Vagina (tissue), 2 donors: ENCODE measurements around the gene CENPX. TPM values are rescaled to one million over a fixed set of nuclear protein-coding genes. Genes with fewer than 3 reads are reported as not detected.

Source experiments
- DNase-seq, 2 donors: peaks; one replicate each; pipeline ENCODE4 v3.0.0-alpha.2; 2017; ENCODE audit errors: extremely low spot score in 2 of 2
- H3K27ac ChIP-seq: fragments of 200-600 bp; sonication (generic); one replicate; pipeline ENCODE4 v1.5.1; 2019
- H3K27me3 ChIP-seq: fragments of 200-600 bp; sonication (generic); one replicate; pipeline ENCODE4 v1.5.1; 2019
- H3K36me3 ChIP-seq, 2 donors: fragments of 200-600 bp; sonication (generic); one replicate each; pipeline ENCODE4 v1.5.1; 2017 to 2019
- H3K4me1 ChIP-seq: fragments of 200-600 bp; sonication (generic); one replicate; pipeline ENCODE4 v1.5.1; 2019
- H3K4me3 ChIP-seq, 2 donors: fragments of 200-600 bp; sonication (generic); 1 replicate in 1 of 2; 2 replicates in 1 of 2; pipeline ENCODE4 v1.5.1; 2016 to 2019
- H3K9me3 ChIP-seq: fragments of 200-600 bp; sonication (generic); one replicate; pipeline ENCODE4 v1.5.1; 2019
- CTCF ChIP-seq, 3 experiments: fragments of 450-650 bp in 2 of 3; fragments of 200-600 bp in 1 of 3; sonication (generic) in 1 of 3; IDR thresholded peaks; one replicate each; pipeline ENCODE4 v1.5.1; 2017 to 2019; ENCODE audit warnings: antibody characterized with exemption in 3 of 3, mild to moderate bottlenecking in 2 of 3, moderate library complexity in 2 of 3
- POLR2A ChIP-seq, 2 donors: fragments of 450-650 bp; IDR thresholded peaks; one replicate each; pipeline ENCODE4 v1.6.1; 2017; ENCODE audit warnings: antibody characterized with exemption in 2 of 2, mild to moderate bottlenecking in 2 of 2, moderate library complexity in 2 of 2
- POLR2AphosphoS5 ChIP-seq, 2 donors: sonication (generic); formaldehyde crosslinking; IDR thresholded peaks; one replicate each; pipeline ENCODE4 v1.9.0; 2017; ENCODE audit warnings: antibody characterized with exemption in 2 of 2, mild to moderate bottlenecking in 2 of 2, low read depth in 1 of 2; ENCODE audit not compliant: insufficient read depth in 1 of 2
- intact Hi-C: fragments of 100-400 bp; cut with DNase I; formaldehyde crosslinking; loops from one replicate; pipeline ENCODE4 v1.15.1; 2023
- total RNA-seq: library from RNA; depleted of rRNA; stranded (reverse); fragments of >200 nt; gene quantifications from one replicate; pipeline ENCODE4 v1.2.3, GENCODE V29; 2016

Gene CENPX
- total RNA-seq, 1 donor from 2014 or later: 101 TPM

GRCh38 chr17:82049521-82049971 is 26.9 kb upstream of the CENPX start:
- H3K4me1 ChIP-seq: peaks cover 39% of the 10 kb centered on the region
- intact Hi-C loops: loop anchor here (10.0 kb wide), 1 partner anchor 275 kb away; no protein-coding TSS in a partner anchor
- DNase-seq: no peak

GRCh38 chr17:82049106-82049505 is 26.4 kb upstream of the CENPX start:
- no peak overlapping the region for H3K4me3 ChIP-seq
- intact Hi-C loops: loop anchor here (10.0 kb wide), 1 partner anchor 276 kb away; no protein-coding TSS in a partner anchor
- DNase-seq: no peak
- H3K9me3 ChIP-seq: no peaks in the 10 kb centered on the region
- H3K36me3 ChIP-seq: peaks cover 0 to 33% of the 10 kb centered on the region in 2 donors
- no peaks in the 10 kb centered on the region for H3K27me3 ChIP-seq
- TF ChIP-seq CTCF (IDR thresholded peaks at IDR 0.05) (no peak), POLR2A (IDR thresholded peaks at IDR 0.05) (no peak), POLR2AphosphoS5 (IDR thresholded peaks at IDR 0.05; ENCODE audit: insufficient read depth in 1 of 2, low read depth in 1 of 2) (no peak)
- no peak overlapping the region for H3K27ac ChIP-seq
- H3K4me1 ChIP-seq: peaks cover 39% of the 10 kb centered on the region

More at GRCh38 chr17:82049521-82049971, 26.9 kb upstream of the CENPX start:
- H3K36me3 ChIP-seq: peaks cover 0 to 36% of the 10 kb centered on the region in 2 donors
- no peaks in the 10 kb centered on the region for H3K27me3 ChIP-seq
- H3K4me3 ChIP-seq: no peak overlapping the region
- H3K9me3 ChIP-seq: no peaks in the 10 kb centered on the region
- no peak for TF ChIP-seq POLR2A (IDR thresholded peaks at IDR 0.05)
- H3K27ac ChIP-seq: no peak overlapping the region

- Histone ChIP-seq H3K4me1 (peaks cover 33% of the 10 kb centered on the region), H3K27me3 (no peaks in the 10 kb centered on the region), H3K9me3 (no peaks in the 10 kb centered on the region), H3K36me3 (peaks cover 0 to 29% of the 10 kb centered on the region in 2 donors), H3K4me3 (no peak overlapping the region), H3K27ac (no peak overlapping the region)
- DNase-seq: no peak
- TF ChIP-seq CTCF (IDR thresholded peaks at IDR 0.05) (no peak), POLR2A (IDR thresholded peaks at IDR 0.05) (no peak), POLR2AphosphoS5 (IDR thresholded peaks at IDR 0.05; ENCODE audit: insufficient read depth in 1 of 2, low read depth in 1 of 2) (no peak)
- intact Hi-C loops: loop anchor here (10.0 kb wide), 1 partner anchor 276 kb away; no protein-coding TSS in a partner anchor
These were observed 25.9 kb upstream of the CENPX start for GRCh38 chr17:82048571-82048971.

GRCh38 chr17:82047914-82048570 is 25.4 kb upstream of the CENPX start:
- TF ChIP-seq CTCF (IDR thresholded peaks at IDR 0.05) (no peak), POLR2A (IDR thresholded peaks at IDR 0.05) (no peak), POLR2AphosphoS5 (IDR thresholded peaks at IDR 0.05; ENCODE audit: insufficient read depth in 1 of 2, low read depth in 1 of 2) (no peak)
- DNase-seq: no peak
- Histone ChIP-seq H3K9me3 (no peaks in the 10 kb centered on the region), H3K27ac (no peak overlapping the region), H3K36me3 (peaks cover 0 to 29% of the 10 kb centered on the region in 2 donors), H3K27me3 (no peaks in the 10 kb centered on the region), H3K4me3 (no peak overlapping the region), H3K4me1 (peaks cover 28% of the 10 kb centered on the region)
- intact Hi-C loops: loop anchor here (10.0 kb wide), 1 partner anchor 277 kb away; no protein-coding TSS in a partner anchor

- no peak for TF ChIP-seq POLR2AphosphoS5 (IDR thresholded peaks at IDR 0.05; ENCODE audit: insufficient read depth in 1 of 2, low read depth in 1 of 2)
- no peak for TF ChIP-seq CTCF (IDR thresholded peaks at IDR 0.05)
- TF ChIP-seq POLR2A (IDR thresholded peaks at IDR 0.05): no peak
- Histone ChIP-seq H3K27ac (no peak overlapping the region), H3K36me3 (peaks cover 0 to 29% of the 10 kb centered on the region in 2 donors), H3K4me3 (no peak overlapping the region), H3K9me3 (no peaks in the 10 kb centered on the region), H3K4me1 (peaks cover 22% of the 10 kb centered on the region), H3K27me3 (no peaks in the 10 kb centered on the region)
- intact Hi-C loops: loop anchor here (10.0 kb wide), 1 partner anchor 277 kb away; no protein-coding TSS in a partner anchor
- no peak for DNase-seq
These were observed 24.7 kb upstream of the CENPX start for GRCh38 chr17:82047379-82047778.
